HepG2 (cell line): ENCODE measurements around the gene ANLN. TPM values are rescaled to one million over a fixed set of nuclear protein-coding genes. Genes with fewer than 3 reads are reported as not detected.

Experiments
- BCLAF1 ChIP-seq: fragments of 450-650 bp; IDR thresholded peaks from 2 replicates; pipeline ENCODE4 v1.6.1; 2017; ENCODE audit warnings: mild to moderate bottlenecking
- BRCA1 ChIP-seq: sonication (generic); formaldehyde crosslinking; IDR thresholded peaks from 2 replicates; pipeline ENCODE4 v1.4.0; 2020; ENCODE audit warnings: missing genetic modification reagents
- FOXJ3 ChIP-seq: sonication (generic); formaldehyde crosslinking; IDR thresholded peaks from 2 replicates; pipeline ENCODE4 v1.4.0; 2020; ENCODE audit warnings: missing genetic modification reagents, mild to moderate bottlenecking, borderline replicate concordance
- HNRNPUL1 ChIP-seq: fragments of 200-400 bp; formaldehyde crosslinking; IDR thresholded peaks from 2 replicates; pipeline ENCODE4 v1.6.1; 2017; ENCODE audit warnings: low read depth, mild to moderate bottlenecking, low read length, moderate library complexity
- IRX3 ChIP-seq: sonication (generic); formaldehyde crosslinking; IDR thresholded peaks from 2 replicates; pipeline ENCODE4 v1.8.1; 2023; ENCODE audit warnings: mild to moderate bottlenecking, low read depth, missing genetic modification reagents, borderline replicate concordance
- MATR3 ChIP-seq: sonication (generic); formaldehyde crosslinking; IDR thresholded peaks from 2 replicates; pipeline ENCODE4 v1.4.0; 2020; ENCODE audit warnings: missing genetic modification reagents
- MLX ChIP-seq: IDR thresholded peaks from 2 replicates; pipeline ENCODE4 v1.6.1; 2016
- MYPOP ChIP-seq: sonication (generic); formaldehyde crosslinking; IDR thresholded peaks from 2 replicates; pipeline ENCODE4 v1.8.1; 2023; ENCODE audit warnings: mild to moderate bottlenecking, moderate library complexity, missing genetic modification reagents
- SCMH1 ChIP-seq: sonication (generic); formaldehyde crosslinking; IDR thresholded peaks from 2 replicates; pipeline ENCODE4 v1.9.0; 2021; ENCODE audit warnings: missing genetic modification reagents, mild to moderate bottlenecking, borderline replicate concordance
- SIN3A ChIP-seq: IDR thresholded peaks from 2 replicates; pipeline ENCODE4 v1.6.1; 2011; ENCODE audit warnings: low read depth, mild to moderate bottlenecking, control low read depth, low read length, borderline replicate concordance
- SIX4 ChIP-seq: sonication (generic); formaldehyde crosslinking; IDR thresholded peaks from 2 replicates; pipeline ENCODE4 v1.4.0; 2020; ENCODE audit warnings: missing genetic modification reagents
- SMARCC2 ChIP-seq: fragments of 450-650 bp; IDR thresholded peaks from 2 replicates; pipeline ENCODE4 v1.6.1; 2017; ENCODE audit warnings: antibody characterized with exemption, mild to moderate bottlenecking
- ZBTB14 ChIP-seq: sonication (generic); formaldehyde crosslinking; IDR thresholded peaks from 2 replicates; pipeline ENCODE4 v1.4.0; 2020; ENCODE audit warnings: missing genetic modification reagents
- ZBTB21 ChIP-seq: sonication (generic); formaldehyde crosslinking; IDR thresholded peaks from 2 replicates; pipeline ENCODE4 v1.4.0; 2020; ENCODE audit warnings: missing genetic modification reagents
- ZBTB46 ChIP-seq: sonication (generic); formaldehyde crosslinking; IDR thresholded peaks from 2 replicates; pipeline ENCODE4 v1.4.0; 2020; ENCODE audit warnings: mild to moderate bottlenecking, missing genetic modification reagents, borderline replicate concordance
- ZNF17 ChIP-seq: sonication (generic); formaldehyde crosslinking; IDR thresholded peaks from 2 replicates; pipeline ENCODE4 v1.5.0; 2020; ENCODE audit warnings: mild to moderate bottlenecking, missing genetic modification reagents
- ZNF558 ChIP-seq: sonication (generic); formaldehyde crosslinking; IDR thresholded peaks from 2 replicates; pipeline ENCODE4 v1.9.0; 2022; ENCODE audit warnings: mild to moderate bottlenecking, missing genetic modification reagents, borderline replicate concordance
- ZNF572 ChIP-seq: sonication (generic); formaldehyde crosslinking; IDR thresholded peaks from 2 replicates; pipeline ENCODE4 v1.5.1; 2020; ENCODE audit warnings: mild to moderate bottlenecking, missing genetic modification reagents
- ZNF713 ChIP-seq: sonication (generic); formaldehyde crosslinking; IDR thresholded peaks from 2 replicates; pipeline ENCODE4 v1.4.0; 2020; ENCODE audit warnings: mild to moderate bottlenecking, missing genetic modification reagents
- ZNF878 ChIP-seq: sonication (generic); formaldehyde crosslinking; IDR thresholded peaks from 2 replicates; pipeline ENCODE4 v1.8.1; 2023; ENCODE audit warnings: mild to moderate bottlenecking, missing genetic modification reagents, moderate library complexity
- ZSCAN20 ChIP-seq: sonication (generic); formaldehyde crosslinking; IDR thresholded peaks from 2 replicates; pipeline ENCODE4 v1.4.0; 2020; ENCODE audit warnings: missing genetic modification reagents, mild to moderate bottlenecking, borderline replicate concordance
- polyA plus RNA-seq, 8 experiments: library from polyadenylated mRNA; depleted of rRNA in 3 of 8; stranded (reverse) in 7 of 8; unstranded in 1 of 8; fragments of >200 nt; fragmentation: Illumina TruSeq in 4 of 8; extraction: Trizol in 4 of 8; gene quantifications; 2 replicates each; pipeline versions ENCODE4 v1.2.1 to v1.2.3, GENCODE V29; 2011 to 2016; ENCODE audit warnings: low read depth in 4 of 8, missing spikeins in 1 of 8, mixed read lengths in 1 of 8; ENCODE audit not compliant: insufficient read depth in 1 of 8
- total RNA-seq, 5 experiments: library from RNA; depleted of rRNA; stranded (reverse); fragments of >200 nt; fragmentation: Illumina TruSeq; extraction: Trizol; gene quantifications; 2 replicates each; pipeline ENCODE4 v1.2.3, GENCODE V29; 2016; ENCODE audit warnings: low read depth in 1 of 5

ANLN gene
- total and polyA plus RNA-seq, 2 of the 13 experiments (the other 11 are each of a cell fraction or from before 2014, with no cell fraction given) = 20.0 to 72.0 TPM

GRCh38 chr7:36390199-36391090, 783 bp downstream of the ANLN start (continued):
- TF ChIP-seq ZBTB46 (no peak), ZNF17 (CRISPR knock-in tag) (no peak), ZNF713 (CRISPR knock-in tag) (no peak), ZNF558 (no peak; the same call in 1 of the 2 replicates), HNRNPUL1 (no peak), MYPOP (CRISPR knock-in tag) (peak; percentile 71; the same call in 1 of the 2 replicates), IRX3 (CRISPR knock-in tag) (no peak), FOXJ3 (no peak), ZSCAN20 (CRISPR knock-in tag) (no peak), BCLAF1 (no peak), SIX4 (CRISPR knock-in tag) (no peak; the same call in 1 of the 2 replicates), ZBTB14 (CRISPR knock-in tag) (no peak), SMARCC2 (no peak), MATR3 (CRISPR knock-in tag) (no peak), SIN3A (no peak), ZNF878 (CRISPR knock-in tag) (no peak), BRCA1 (CRISPR knock-in tag) (no peak; the same call in 1 of the 2 replicates), MLX (CRISPR knock-in tag) (peak; percentile 38; the same call in 1 of the 2 replicates), SCMH1 (CRISPR knock-in tag) (no peak), ZBTB21 (CRISPR knock-in tag) (no peak), ZNF572 (CRISPR knock-in tag) (no peak)
